ENCODE data around the gene ACKR2.

Gene ACKR2

GRCh38 chr3:42809202-42809601 is at the start of gene ACKR2:
ACKR2 (plus strand) TSS chr3:42809445; CDS start chr3:42864503, 55,058 bp downstream.
- no peak for DNase-seq
- intact Hi-C loops (cut with DNase I), result no loop called here

- DNase-seq, result no peak
- intact Hi-C loops (cut with DNase I), result no loop called here
Measured at GRCh38 chr3:42762046-42762724, 47.1 kb upstream of the ACKR2 start.

DNA sequence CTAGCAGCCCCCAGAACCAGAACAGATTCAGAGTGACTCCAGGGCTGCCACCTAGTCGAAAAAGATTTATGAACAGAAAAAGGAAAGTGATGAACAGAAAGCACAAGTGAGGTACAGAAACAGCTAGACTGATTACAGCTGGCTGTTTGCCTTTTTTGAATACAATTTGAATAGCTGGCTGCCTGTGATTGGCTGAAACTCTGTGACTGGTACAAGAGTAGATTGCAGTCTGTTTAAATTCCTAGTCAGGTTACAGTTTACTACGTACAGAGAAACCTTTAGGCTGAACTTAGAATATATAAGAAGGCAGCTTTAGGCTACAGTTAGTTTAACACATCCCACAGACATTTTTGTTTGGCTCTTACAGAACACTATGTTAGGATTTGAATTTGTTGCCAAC is 46.2 kb upstream of the ACKR2 start:
- intact Hi-C loops (cut with DNase I), result no loop called here
- DNase-seq, result no peak

GRCh38 chr3:42764115-42764514 is 45.1 kb upstream of the ACKR2 start:
- DNase-seq, result no peak
- intact Hi-C loops (cut with DNase I), result no loop called here

GRCh38 chr3:42764561-42765295 is 44.5 kb upstream of the ACKR2 start:
- DNase-seq, result no peak
- intact Hi-C loops (cut with DNase I), result no loop called here

DNA sequence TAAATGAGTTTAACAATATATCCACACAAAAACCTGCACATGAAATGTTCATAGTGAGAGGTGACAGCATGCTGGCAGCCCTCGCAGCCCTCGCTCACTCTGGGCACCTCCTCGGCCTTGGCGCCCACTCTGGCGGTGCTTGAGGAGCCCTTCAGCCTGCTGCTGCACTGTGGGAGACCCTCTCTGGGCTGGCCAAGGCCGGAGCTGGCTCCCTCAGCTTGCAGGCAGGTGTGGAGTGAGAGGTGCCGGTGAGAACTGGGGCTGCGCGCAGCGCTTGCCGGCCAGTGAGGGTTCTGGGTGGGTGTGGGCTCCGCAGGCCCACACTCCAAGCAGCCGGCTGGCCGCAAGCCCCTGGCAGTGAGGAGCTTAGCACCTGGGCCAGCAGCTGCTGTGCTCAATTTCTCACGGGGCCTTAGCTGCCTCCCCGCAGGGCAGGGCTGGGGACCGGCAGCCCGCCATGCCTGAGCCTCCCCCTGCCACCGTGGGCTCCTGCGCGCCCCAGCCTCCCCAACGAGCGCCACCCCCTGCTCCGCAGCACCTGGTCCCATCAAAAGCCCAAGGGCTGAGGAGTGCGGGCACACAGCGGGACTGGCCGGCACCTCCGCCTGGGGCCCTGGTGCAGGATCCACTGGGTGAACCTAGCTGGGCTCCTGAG is 39.6 kb upstream of the ACKR2 start:
- no peak for DNase-seq
- intact Hi-C loops (cut with DNase I), result no loop called here

DNA sequence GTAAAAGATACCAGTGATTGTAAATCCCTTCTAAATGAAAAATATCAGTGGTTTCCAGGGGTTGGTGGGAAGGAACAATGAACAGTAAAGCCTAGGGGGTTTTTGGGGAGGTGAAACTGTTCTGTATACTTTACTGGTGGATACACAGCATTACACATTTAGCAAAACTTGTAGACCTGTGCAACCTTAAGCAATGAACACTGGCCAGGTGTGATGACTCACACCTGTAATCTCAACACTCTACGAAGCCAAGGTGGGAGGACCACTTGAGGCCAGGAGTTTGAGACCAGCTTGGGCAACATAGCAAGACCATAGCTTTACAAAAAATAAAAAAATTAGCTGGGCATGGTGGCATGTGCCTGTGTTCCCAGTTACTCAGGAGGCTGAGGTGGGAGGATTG is 38.0 kb upstream of the ACKR2 start:
- intact Hi-C loops (cut with DNase I), result no loop called here
- DNase-seq, result no peak

DNA sequence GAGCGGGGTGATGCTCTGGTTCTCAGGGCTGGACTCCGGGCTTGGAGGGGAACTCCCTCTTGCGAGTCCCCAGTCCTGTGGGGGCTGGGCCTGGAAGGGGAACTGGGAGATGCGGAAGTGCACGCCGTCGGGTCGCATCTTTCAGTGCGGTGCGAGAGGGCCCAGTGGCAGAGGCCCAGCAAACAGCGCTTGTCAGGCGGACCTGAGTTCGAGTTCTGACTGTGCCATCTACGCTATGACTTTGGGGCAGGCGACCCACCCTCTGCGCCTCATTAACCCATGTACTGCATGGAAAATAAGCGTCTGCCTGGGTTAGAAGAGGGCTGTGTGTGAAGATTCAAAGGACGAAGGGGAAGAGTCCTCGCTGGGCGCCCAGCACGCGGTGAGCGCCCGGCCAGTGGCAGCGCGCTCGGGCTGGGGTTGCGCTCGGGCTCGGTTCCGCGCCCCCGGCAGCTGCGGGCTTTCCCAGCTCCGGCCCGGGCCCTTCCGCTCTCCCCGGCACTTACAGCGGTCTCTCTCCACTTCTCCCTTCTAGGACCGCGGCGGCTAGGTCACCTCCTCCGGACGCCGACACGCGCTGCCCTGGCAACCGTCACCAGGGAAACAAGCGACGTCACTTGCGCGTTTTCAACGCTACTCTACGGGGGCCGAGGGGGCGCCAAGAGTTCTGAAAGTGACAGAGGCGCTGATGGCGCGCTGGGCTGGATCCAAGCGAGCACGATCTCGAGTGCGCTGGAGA is 36.4 kb upstream of the ACKR2 start, which contains the start of gene CCDC13:
TSS of gene CCDC13 (minus strand) at position 584 of the 739 bp plus-strand sequence. CDS start 14,908 bp downstream, outside the sequence.
- intact Hi-C loops (cut with DNase I), result no loop called here
- DNase-seq, result peak; percentile 87 to 98 (median 94)

- DNase-seq, result no peak
- intact Hi-C loops (cut with DNase I), result no loop called here
Measured at GRCh38 chr3:42773409-42773751, 35.9 kb upstream of the ACKR2 start.

- DNase-seq, result no peak
- intact Hi-C loops (cut with DNase I), result no loop called here
Measured at GRCh38 chr3:42778644-42779043, 30.6 kb upstream of the ACKR2 start.

DNA sequence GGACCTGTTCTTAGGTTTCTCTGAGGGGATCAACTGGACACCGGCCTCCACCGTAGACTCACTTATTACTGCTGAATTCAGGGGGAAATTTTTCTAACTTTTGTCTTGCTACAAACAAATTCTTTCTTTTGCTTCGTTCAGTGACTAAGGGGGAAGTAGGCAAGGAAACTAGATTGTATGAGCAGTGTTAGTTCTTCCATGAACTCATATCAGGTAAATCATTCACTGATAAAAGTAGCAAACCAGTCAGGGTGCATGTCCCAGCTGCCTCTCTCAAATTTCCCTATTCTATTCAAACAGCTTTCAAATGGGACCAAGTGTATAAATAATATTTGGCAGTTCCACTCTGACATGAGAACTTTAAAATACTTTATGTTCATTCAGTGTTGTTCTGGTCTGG is 28.8 kb upstream of the ACKR2 start:
- intact Hi-C loops (cut with DNase I), result loop anchor here (1.0 to 2.0 kb wide), 4 partner anchors 24 to 101 kb away; partner anchors contain the start of gene HIGD1A
- DNase-seq, result no peak

DNA sequence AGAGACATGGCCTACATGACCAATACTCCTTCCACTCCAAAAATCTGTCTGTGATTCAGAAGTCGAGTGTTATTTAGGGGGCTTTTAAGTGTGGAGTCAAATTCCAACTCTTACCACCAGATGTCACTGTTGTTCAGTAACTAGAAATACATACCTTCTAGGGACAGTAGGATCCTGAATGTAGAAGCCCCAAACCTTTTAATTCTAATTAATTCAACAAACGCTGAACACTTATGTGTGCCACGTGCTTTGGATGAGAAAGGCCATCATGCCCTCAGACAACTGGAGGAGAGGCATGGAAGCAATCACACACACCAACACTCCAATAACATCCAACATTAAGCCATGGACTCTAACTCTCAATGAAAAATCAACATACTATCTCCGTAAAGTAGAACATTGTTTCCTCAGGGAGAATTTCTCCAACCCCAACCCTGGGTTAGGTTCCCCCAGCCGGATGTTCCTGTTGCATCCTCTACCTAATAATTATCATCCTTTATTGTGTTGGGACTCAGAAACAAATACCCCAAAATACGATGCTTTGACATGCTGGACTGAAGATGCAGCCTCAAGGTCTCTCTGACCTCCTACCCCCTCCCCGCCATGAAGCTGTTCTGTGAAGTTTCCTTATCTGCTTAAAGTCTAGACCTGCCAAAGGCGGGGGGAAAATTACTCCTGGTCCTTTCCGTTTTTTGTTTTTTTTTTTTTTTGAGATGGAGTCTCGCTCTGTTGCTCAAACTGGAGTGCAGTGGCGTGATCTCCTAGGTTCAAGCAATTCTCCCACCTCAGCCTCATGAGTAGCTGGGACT is 28.1 kb upstream of the ACKR2 start:
- intact Hi-C loops (cut with DNase I), result loop anchor here (1.0 to 2.0 kb wide), 4 partner anchors 24 to 100 kb away; partner anchors contain the start of gene HIGD1A
- DNase-seq, result no peak

DNA sequence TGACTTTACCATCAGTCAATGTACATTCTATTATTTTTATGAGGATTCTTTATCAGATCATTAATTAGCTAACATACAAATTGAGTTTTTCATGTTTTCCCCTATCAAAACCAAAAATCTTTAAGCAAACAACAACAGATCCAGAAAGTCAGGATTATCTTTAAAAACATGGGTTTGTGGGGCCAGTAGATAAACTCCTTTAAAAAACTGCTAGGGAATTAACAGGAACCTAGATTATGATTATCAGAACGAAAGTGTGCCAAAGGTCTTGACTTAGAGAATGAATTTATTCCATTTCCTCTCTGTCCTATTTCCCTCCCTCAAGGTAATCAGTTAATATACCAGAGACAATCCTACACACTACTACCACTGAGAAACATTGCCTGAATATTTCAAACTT is 23.0 kb upstream of the ACKR2 start:
- intact Hi-C loops (cut with DNase I), result no loop called here
- no peak for DNase-seq

- DNase-seq, result no peak
- intact Hi-C loops (cut with DNase I), result no loop called here
Measured at GRCh38 chr3:42786631-42787030, 22.6 kb upstream of the ACKR2 start.

DNA sequence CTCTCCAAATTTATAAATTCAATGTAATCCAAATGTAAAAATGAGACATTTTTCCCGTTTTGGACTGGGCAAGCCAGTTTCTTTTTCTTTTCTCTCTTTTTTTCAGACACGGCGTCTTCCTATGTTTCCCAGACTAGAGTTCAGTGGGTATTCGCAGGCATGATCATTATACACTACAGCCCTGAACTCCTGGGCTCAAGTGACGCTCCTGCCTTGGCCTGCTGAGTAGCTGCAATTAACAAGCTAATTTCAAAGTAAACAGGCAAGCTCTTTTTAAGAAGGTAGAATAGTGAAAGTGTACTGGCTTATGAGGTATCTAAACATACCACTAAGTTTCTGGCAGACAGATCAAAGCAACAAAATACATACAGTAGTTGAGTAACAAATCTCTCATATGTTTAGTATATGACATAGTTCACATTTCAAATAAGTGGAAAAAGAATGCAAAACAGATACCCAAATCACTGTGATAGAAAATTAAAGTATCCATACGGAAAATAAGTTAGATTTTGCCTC is 18.5 kb upstream of the ACKR2 start:
- intact Hi-C loops (cut with DNase I), result no loop called here

GRCh38 chr3:42795621-42796181 is 13.5 kb upstream of the ACKR2 start:
- no peak for DNase-seq
- intact Hi-C loops (cut with DNase I), result no loop called here

More for the DNA sequence above, 18.5 kb upstream of the ACKR2 start:
- no peak for DNase-seq

DNA sequence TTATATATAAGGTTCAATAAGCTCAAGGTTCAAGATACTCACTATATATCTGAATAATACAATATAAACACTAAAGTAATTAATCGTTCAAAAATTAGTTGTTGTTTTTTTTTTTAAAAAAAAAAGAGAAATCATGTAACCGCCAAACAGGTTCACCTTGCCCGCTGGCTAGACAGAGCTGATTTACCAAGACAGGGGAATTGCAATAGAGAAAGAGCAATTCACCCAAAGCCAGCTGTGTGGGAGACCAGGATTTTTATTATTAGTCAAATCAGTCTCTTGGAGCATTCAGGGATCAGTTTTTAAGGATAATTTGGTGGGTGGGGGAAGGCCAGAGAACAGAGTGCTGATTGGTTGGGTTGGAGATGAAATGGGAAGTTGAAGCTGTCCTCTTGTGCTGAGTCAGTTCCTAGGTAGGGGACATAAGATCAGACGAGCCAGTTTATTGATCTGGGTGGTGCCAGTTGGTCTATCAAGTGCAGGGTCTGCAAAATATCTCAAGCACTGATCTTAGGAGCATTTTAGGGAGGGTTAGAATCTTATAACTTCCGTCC is 12.8 kb upstream of the ACKR2 start:
- intact Hi-C loops (cut with DNase I), result no loop called here
- no peak for DNase-seq

- intact Hi-C loops (cut with DNase I), result no loop called here
- DNase-seq, result no peak
Measured at GRCh38 chr3:42799376-42799775, 9.9 kb upstream of the ACKR2 start.

- intact Hi-C loops (cut with DNase I), result no loop called here
- DNase-seq, result no peak
Measured at GRCh38 chr3:42800251-42800650, 9.0 kb upstream of the ACKR2 start.
